Vagina (tissue), 2 donors: ENCODE measurements around the gene NTF4.

Experiments used
- POLR2A ChIP-seq, 2 donors: fragments of 450-650 bp; IDR thresholded peaks; one replicate each; pipeline ENCODE4 v1.6.1; 2017; ENCODE audit warnings: antibody characterized with exemption in 2 of 2, mild to moderate bottlenecking in 2 of 2, moderate library complexity in 2 of 2
- POLR2AphosphoS5 ChIP-seq, 2 donors: sonication (generic); formaldehyde crosslinking; IDR thresholded peaks; one replicate each; pipeline ENCODE4 v1.9.0; 2017; ENCODE audit warnings: antibody characterized with exemption in 2 of 2, mild to moderate bottlenecking in 2 of 2, low read depth in 1 of 2; ENCODE audit not compliant: insufficient read depth in 1 of 2
- TF ChIP-seq, protein P1 (sequence below), 3 experiments: fragments of 450-650 bp in 2 of 3; fragments of 200-600 bp in 1 of 3; sonication (generic) in 1 of 3; IDR thresholded peaks; one replicate each; pipeline ENCODE4 v1.5.1; 2017 to 2019; ENCODE audit warnings: antibody characterized with exemption in 3 of 3, mild to moderate bottlenecking in 2 of 3, moderate library complexity in 2 of 3

DNA sequence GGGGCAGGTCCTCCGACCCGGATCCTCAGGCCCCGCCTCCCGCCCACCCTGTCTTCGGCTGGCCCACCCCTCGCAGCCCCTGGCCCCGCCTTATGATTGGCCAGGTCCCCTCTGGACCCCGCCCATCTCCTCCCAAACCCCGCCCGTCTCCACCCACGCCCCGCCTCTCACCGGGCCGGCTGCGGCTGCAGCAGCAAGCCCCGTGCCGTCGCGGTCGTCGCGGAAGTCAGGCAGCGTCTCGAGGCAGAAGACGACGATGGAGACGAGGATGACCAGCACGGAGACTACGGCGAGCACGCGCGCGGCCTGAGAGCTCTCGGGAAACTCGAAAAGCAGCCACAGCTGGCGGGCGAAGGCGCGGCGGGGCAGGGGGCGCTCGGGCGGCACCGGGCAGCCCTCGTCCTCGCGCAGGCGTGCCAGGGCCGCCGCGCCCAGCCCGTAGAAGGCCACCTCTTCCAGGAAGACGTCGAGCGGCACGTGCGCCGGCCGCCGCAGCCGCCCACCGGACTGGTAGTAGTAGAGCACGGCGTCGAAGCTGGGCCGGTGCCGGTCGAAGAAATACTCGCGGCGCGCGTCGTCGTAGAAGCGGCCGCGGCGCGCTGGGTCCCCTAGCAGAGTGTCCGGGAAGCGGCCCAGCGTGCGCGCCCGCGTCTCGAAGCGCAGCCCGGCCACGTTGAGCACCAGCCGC, 7.4 kb upstream of the NTF4 start:
- TF ChIP-seq POLR2A (IDR thresholded peaks at IDR 0.05): no peak
- TF ChIP-seq, protein P1, sequence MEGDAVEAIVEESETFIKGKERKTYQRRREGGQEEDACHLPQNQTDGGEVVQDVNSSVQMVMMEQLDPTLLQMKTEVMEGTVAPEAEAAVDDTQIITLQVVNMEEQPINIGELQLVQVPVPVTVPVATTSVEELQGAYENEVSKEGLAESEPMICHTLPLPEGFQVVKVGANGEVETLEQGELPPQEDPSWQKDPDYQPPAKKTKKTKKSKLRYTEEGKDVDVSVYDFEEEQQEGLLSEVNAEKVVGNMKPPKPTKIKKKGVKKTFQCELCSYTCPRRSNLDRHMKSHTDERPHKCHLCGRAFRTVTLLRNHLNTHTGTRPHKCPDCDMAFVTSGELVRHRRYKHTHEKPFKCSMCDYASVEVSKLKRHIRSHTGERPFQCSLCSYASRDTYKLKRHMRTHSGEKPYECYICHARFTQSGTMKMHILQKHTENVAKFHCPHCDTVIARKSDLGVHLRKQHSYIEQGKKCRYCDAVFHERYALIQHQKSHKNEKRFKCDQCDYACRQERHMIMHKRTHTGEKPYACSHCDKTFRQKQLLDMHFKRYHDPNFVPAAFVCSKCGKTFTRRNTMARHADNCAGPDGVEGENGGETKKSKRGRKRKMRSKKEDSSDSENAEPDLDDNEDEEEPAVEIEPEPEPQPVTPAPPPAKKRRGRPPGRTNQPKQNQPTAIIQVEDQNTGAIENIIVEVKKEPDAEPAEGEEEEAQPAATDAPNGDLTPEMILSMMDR (IDR thresholded peaks at IDR 0.05): no peak
- TF ChIP-seq POLR2AphosphoS5 (IDR thresholded peaks at IDR 0.05; ENCODE audit: insufficient read depth in 1 of 2, low read depth in 1 of 2): no peak
